SU-DHL-6 (cell line): ENCODE results near the gene KRTAP29-1.

ENCODE experiments used
- H2AFZ ChIP-seq: fragments of 200-600 bp; sonication (generic); 2 replicates; pipeline ENCODE4 v1.6.1; 2014; ENCODE audit warnings: low read depth, mild to moderate bottlenecking, moderate library complexity, mixed read lengths, antibody characterized with exemption, low read length; ENCODE audit not compliant: severe bottlenecking
- H3F3A ChIP-seq: fragments of 200-600 bp; shearing (Covaris generic); 2 replicates; pipeline ENCODE4 v1.6.0; 2016; ENCODE audit warnings: antibody characterized with exemption, mild to moderate bottlenecking; ENCODE audit not compliant: insufficient read depth
- H3K27ac ChIP-seq: fragments of 200-600 bp; sonication (generic); 2 replicates; pipeline ENCODE4 v1.5.1; 2016; ENCODE audit warnings: low read depth, mild to moderate bottlenecking, low read length, moderate library complexity, mixed read lengths
- H3K27me3 ChIP-seq: fragments of 200-600 bp; sonication (generic), shearing (Covaris generic); 2 replicates; pipeline ENCODE4 v1.6.0; 2014; ENCODE audit warnings: mild to moderate bottlenecking, low read length
- H3K36me3 ChIP-seq: fragments of 200-600 bp; sonication (generic); 2 replicates; pipeline ENCODE4 v1.6.1; 2014; ENCODE audit warnings: mild to moderate bottlenecking, low read length, mixed read lengths
- H3K4me2 ChIP-seq: fragments of 300-600, 200-600 bp; shearing (Covaris generic), sonication (generic); 2 replicates; pipeline ENCODE4 v1.6.0; 2014; ENCODE audit warnings: low read length, low read depth, mild to moderate bottlenecking; ENCODE audit not compliant: poor library complexity, severe bottlenecking
- H3K4me3 ChIP-seq: fragments of 200-600 bp; sonication (generic); 2 replicates; pipeline ENCODE4 v1.5.1; 2014; ENCODE audit warnings: antibody characterized with exemption, low read length, mild to moderate bottlenecking, mixed read lengths; ENCODE audit not compliant: insufficient read depth, poor library complexity, severe bottlenecking
- H3K79me2 ChIP-seq: fragments of 200-600 bp; sonication (generic); 2 replicates; pipeline ENCODE4 v1.6.1; 2014; ENCODE audit warnings: mild to moderate bottlenecking, low read length, moderate library complexity; ENCODE audit not compliant: insufficient read depth
- H3K9ac ChIP-seq: fragments of 200-600 bp; sonication (generic); 2 replicates; pipeline ENCODE4 v1.7.0; 2014; ENCODE audit warnings: mild to moderate bottlenecking, low read length
- H3K9me2 ChIP-seq: fragments of 200-600 bp; sonication (generic); replicated peaks from 2 replicates; pipeline ENCODE4 v1.6.1; 2014; ENCODE audit warnings: low read length; ENCODE audit not compliant: insufficient read depth
- H3K9me3 ChIP-seq: fragments of 200-600 bp; sonication (generic); 2 replicates; pipeline ENCODE4 v1.6.1; 2014; ENCODE audit warnings: low read length, mixed read lengths; ENCODE audit not compliant: insufficient read depth
- H4K20me1 ChIP-seq: fragments of 200-600 bp; sonication (generic); 2 replicates; pipeline ENCODE4 v1.6.1; 2014; ENCODE audit warnings: low read depth, mild to moderate bottlenecking, antibody characterized with exemption, low read length, moderate library complexity, mixed read lengths
- EZH2phosphoT487 ChIP-seq: fragments of 200-600 bp; sonication (generic), shearing (Covaris generic); conservative IDR thresholded peaks from 2 replicates; pipeline ENCODE4 v1.6.1; 2018; ENCODE audit warnings: mild to moderate bottlenecking, antibody characterized with exemption, low read length, moderate library complexity, mixed read lengths
- TF ChIP-seq, protein P1 (sequence below): fragments of 200-600 bp; sonication (generic); IDR thresholded peaks from one replicate; pipeline ENCODE4 v1.5.1; 2017; ENCODE audit warnings: antibody characterized with exemption, mild to moderate bottlenecking, low read length, moderate library complexity; ENCODE audit not compliant: insufficient read depth, poor library complexity, severe bottlenecking

Gene KRTAP29-1

DNA sequence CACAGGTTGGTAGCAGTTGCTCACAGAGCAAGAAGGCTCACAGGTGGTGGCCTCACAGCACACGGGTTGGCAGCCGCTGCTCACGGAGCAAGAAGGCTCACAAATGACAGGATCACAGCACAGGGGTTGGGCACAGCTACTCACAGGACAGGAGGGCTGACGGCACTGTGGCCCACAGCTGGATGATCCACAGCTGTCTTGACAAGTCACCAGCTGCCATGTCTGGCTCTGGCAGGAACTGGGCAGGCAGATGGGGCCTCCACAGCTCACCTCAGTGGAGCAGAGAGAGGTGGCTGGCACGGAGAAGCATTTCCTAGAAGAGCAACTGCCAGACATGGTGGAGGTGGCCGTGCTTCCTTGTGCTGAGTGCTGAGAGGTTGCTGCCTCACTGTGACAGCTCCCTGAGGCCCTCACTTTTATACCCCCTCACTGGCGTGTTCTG is 6.3 kb upstream of the KRTAP29-1 start, which contains the start of gene KRTAP16-1:
KRTAP16-1 (minus strand) TSS at position 392 of the 442 bp plus-strand sequence; CDS start at position 336, 56 bp downstream.
- Histone ChIP-seq H3K36me3 (no peaks in the 10 kb centered on the region), H3K9ac (peak within 1 kb of the TSS; percentile 31; the same call in 1 of the 2 replicates), H2AFZ (peak within 1 kb of the TSS; percentile 6), H3K4me3 (peak within 1 kb of the TSS; percentile 42), H3F3A (peaks cover 15% of the 10 kb centered on the region), H3K9me3 (no peaks in the 10 kb centered on the region), H3K27ac (peak within 1 kb of the TSS; percentile 92), H4K20me1 (no peaks in the 10 kb centered on the region), H3K79me2 (no peaks in the 10 kb centered on the region), H3K27me3 (no peaks in the 10 kb centered on the region), H3K4me2 (peak within 1 kb of the TSS; percentile 63), H3K9me2 (no peaks in the 10 kb centered on the region)
- TF ChIP-seq EZH2phosphoT487, result no peak
- TF ChIP-seq, protein P1, sequence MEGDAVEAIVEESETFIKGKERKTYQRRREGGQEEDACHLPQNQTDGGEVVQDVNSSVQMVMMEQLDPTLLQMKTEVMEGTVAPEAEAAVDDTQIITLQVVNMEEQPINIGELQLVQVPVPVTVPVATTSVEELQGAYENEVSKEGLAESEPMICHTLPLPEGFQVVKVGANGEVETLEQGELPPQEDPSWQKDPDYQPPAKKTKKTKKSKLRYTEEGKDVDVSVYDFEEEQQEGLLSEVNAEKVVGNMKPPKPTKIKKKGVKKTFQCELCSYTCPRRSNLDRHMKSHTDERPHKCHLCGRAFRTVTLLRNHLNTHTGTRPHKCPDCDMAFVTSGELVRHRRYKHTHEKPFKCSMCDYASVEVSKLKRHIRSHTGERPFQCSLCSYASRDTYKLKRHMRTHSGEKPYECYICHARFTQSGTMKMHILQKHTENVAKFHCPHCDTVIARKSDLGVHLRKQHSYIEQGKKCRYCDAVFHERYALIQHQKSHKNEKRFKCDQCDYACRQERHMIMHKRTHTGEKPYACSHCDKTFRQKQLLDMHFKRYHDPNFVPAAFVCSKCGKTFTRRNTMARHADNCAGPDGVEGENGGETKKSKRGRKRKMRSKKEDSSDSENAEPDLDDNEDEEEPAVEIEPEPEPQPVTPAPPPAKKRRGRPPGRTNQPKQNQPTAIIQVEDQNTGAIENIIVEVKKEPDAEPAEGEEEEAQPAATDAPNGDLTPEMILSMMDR, result no peak

- H3K36me3 ChIP-seq, result no peaks in the 10 kb centered on the region
- peaks cover 15% of the 10 kb centered on the region for H3F3A ChIP-seq
- H3K27ac ChIP-seq, result peak overlapping the region; percentile 92
- H3K9me2 ChIP-seq, result no peaks in the 10 kb centered on the region
- peak overlapping the region; percentile 6 for H2AFZ ChIP-seq
- H3K4me2 ChIP-seq, result peak overlapping the region; percentile 63
- peak overlapping the region; percentile 31; the same call in 1 of the 2 replicates for H3K9ac ChIP-seq
- H3K4me3 ChIP-seq, result no peak overlapping the region
- no peaks in the 10 kb centered on the region for H3K27me3 ChIP-seq
- H4K20me1 ChIP-seq, result no peaks in the 10 kb centered on the region
- H3K79me2 ChIP-seq, result no peaks in the 10 kb centered on the region
- H3K9me3 ChIP-seq, result no peaks in the 10 kb centered on the region
- TF ChIP-seq, protein P1, result no peak
- TF ChIP-seq EZH2phosphoT487, result no peak
Measured at GRCh38 chr17:41308251-41308917, 5.7 kb upstream of the KRTAP29-1 start.

GRCh38 chr17:41307647-41308046 is 5.0 kb upstream of the KRTAP29-1 start:
- Histone ChIP-seq H3K4me2 (no peak overlapping the region), H3K9me3 (no peaks in the 10 kb centered on the region)

More at GRCh38 chr17:41307647-41308046, 5.0 kb upstream of the KRTAP29-1 start:
- no peaks in the 10 kb centered on the region for H4K20me1 ChIP-seq
- H3K9me2 ChIP-seq, result no peaks in the 10 kb centered on the region
- no peaks in the 10 kb centered on the region for H3K27me3 ChIP-seq
- H3F3A ChIP-seq, result peaks cover 15% of the 10 kb centered on the region
- no peaks in the 10 kb centered on the region for H3K79me2 ChIP-seq
- peak overlapping the region; percentile 92; the same call in 1 of the 2 replicates for H3K27ac ChIP-seq
- H3K36me3 ChIP-seq, result no peaks in the 10 kb centered on the region
- TF ChIP-seq, protein P1, result no peak
- no peak for TF ChIP-seq EZH2phosphoT487
- no peak overlapping the region; the same call in 1 of the 2 replicates for H3K9ac ChIP-seq
- no peak overlapping the region for H3K4me3 ChIP-seq
- no peak overlapping the region for H2AFZ ChIP-seq
